Neural cell (in vitro differentiated cells): ENCODE measurements around the gene GNG7.
A peak's percentile ranks its signal among the peaks of the same experiment; 100 is the strongest.

Source experiments
- CTCF ChIP-seq: fragments of 450-650 bp; IDR thresholded peaks from 2 replicates; pipeline ENCODE4 v1.5.1; 2014; ENCODE audit warnings: antibody characterized with exemption, mild to moderate bottlenecking, moderate library complexity; ENCODE audit not compliant: poor library complexity, severe bottlenecking
- EP300 ChIP-seq: fragments of 450-650 bp; conservative IDR thresholded peaks from 2 replicates; pipeline ENCODE4 v1.6.1; 2014; ENCODE audit warnings: antibody characterized with exemption, mild to moderate bottlenecking, moderate library complexity; ENCODE audit not compliant: poor library complexity, severe bottlenecking
- EZH2 ChIP-seq: fragments of 200-600, 300-800 bp; shearing (Covaris generic), sonication (generic); IDR thresholded peaks from 2 replicates; pipeline ENCODE4 v1.6.1; 2014; ENCODE audit warnings: antibody characterized with exemption, low read length, borderline replicate concordance, mild to moderate bottlenecking; ENCODE audit not compliant: insufficient read depth, poor library complexity, severe bottlenecking
- POLR2AphosphoS5 ChIP-seq: IDR thresholded peaks from 2 replicates; pipeline ENCODE4 v1.6.1; 2012
- RAD21 ChIP-seq: fragments of 450-650 bp; conservative IDR thresholded peaks from 2 replicates; pipeline ENCODE4 v1.6.1; 2014; ENCODE audit warnings: antibody characterized with exemption, mild to moderate bottlenecking, moderate library complexity
- TAF1 ChIP-seq: IDR thresholded peaks from 2 replicates; pipeline ENCODE4 v1.6.1; 2012; ENCODE audit warnings: low read depth

- TF ChIP-seq TAF1 (no peak), CTCF (peak; percentile 20), RAD21 (no peak), EP300 (no peak), EZH2 (no peak), POLR2AphosphoS5 (no peak)
Observed at GRCh38 chr19:2479556-2480194, 222.8 kb downstream of the GNG7 start.
